A549 (cell line): ENCODE measurements around the gene DNAJC7. TPM values are rescaled to one million over a fixed set of nuclear protein-coding genes. Genes with fewer than 3 reads are reported as not detected.

Experiments
- ATAC-seq, 2 experiments: fragments of 200-7000 bp in 1 of 2; fragments of >200 bp in 1 of 2; cut with Nextera tagmentation in 1 of 2; cut with Tn5 transposase in 1 of 2; 3 replicates each; pipeline versions ENCODE4 v1.8.0 to v1.9.1; 2018 to 2020; ENCODE audit warnings: mild to moderate bottlenecking in 1 of 2, moderate library complexity in 1 of 2
- CTCF ChIA-PET: fragments of 300-600 bp; sonication (Branson Sonifier 250); formaldehyde crosslinking; extraction: SDS; loops from one replicate; lab custom pipeline; 2021; ENCODE audit warnings: antibody characterized with exemption, inconsistent platforms; lab: Yijun Ruan, JAX
- POLR2A ChIA-PET: fragments of 350-600 bp; formaldehyde crosslinking; extraction: SDS; loops from one replicate; lab custom pipeline; 2021; ENCODE audit warnings: antibody characterized with exemption, inconsistent platforms; lab: Yijun Ruan, JAX
- DNase-seq, 2 experiments: peaks; one replicate each; pipeline versions ENCODE4 v3.0.0 to v3.0.0-alpha.2; 2011 to 2016; ENCODE audit warnings: low read depth in 1 of 2, low spot score in 1 of 2
- FAIRE-seq: peaks from 2 replicates; lab custom pipeline; 2011; peaks lifted over from hg19 to GRCh38; lab: Jason Lieb, UNC
- H3K27ac ChIP-seq, 2 experiments: fragments of >200 bp; sonication (Bioruptor Twin); formaldehyde crosslinking; 3 replicates each; pipeline ENCODE4 v1.5.1; 2016 to 2017
- H3K4me1 ChIP-seq: fragments of >200 bp; sonication (Bioruptor Twin); formaldehyde crosslinking; 3 replicates; pipeline ENCODE4 v1.6.1; 2016
- H3K4me2 ChIP-seq: fragments of >200 bp; sonication (Bioruptor Twin); formaldehyde crosslinking; 3 replicates; pipeline ENCODE4 v1.6.1; 2016
- H3K4me3 ChIP-seq: fragments of >200 bp; sonication (Bioruptor Twin); formaldehyde crosslinking; 3 replicates; pipeline ENCODE4 v1.5.1; 2016
- H3K9me3 ChIP-seq: fragments of >200 bp; sonication (Bioruptor Twin); formaldehyde crosslinking; 3 replicates; pipeline ENCODE4 v1.6.1; 2016
- EHMT2 ChIP-seq: fragments of 200-600 bp; sonication (generic); IDR thresholded peaks from 2 replicates; pipeline ENCODE4 v1.6.1; 2016; ENCODE audit warnings: antibody characterized with exemption, low read depth, mild to moderate bottlenecking, moderate library complexity
- HDAC2 ChIP-seq: fragments of 200-600 bp; sonication (generic); IDR thresholded peaks from 2 replicates; pipeline ENCODE4 v1.6.1; 2016
- HEYL ChIP-seq: fragments of 250-450 bp; sonication (Bioruptor Pico); IDR thresholded peaks from 2 replicates; pipeline ENCODE4 v1.8.0; 2021; ENCODE audit warnings: mild to moderate bottlenecking, moderate library complexity
- JUNB ChIP-seq: fragments of >200 bp; sonication (Bioruptor Twin); formaldehyde crosslinking; IDR thresholded peaks from 2 replicates; pipeline ENCODE4 v1.6.1; 2016
- MYC ChIP-seq: IDR thresholded peaks from 2 replicates; pipeline ENCODE4 v1.6.1; 2012; ENCODE audit warnings: mild to moderate bottlenecking, inconsistent platforms, low read length, improper control_type of control experiment, borderline replicate concordance
- SREBF2 ChIP-seq: fragments of 450-650 bp; IDR thresholded peaks from 2 replicates; pipeline ENCODE4 v1.6.1; 2014; ENCODE audit warnings: mild to moderate bottlenecking, moderate library complexity
- ZFP36 ChIP-seq: fragments of 450-650 bp; IDR thresholded peaks from 2 replicates; pipeline ENCODE4 v1.6.1; 2014; ENCODE audit warnings: borderline replicate concordance; ENCODE audit not compliant: partially characterized antibody
- ZNF302 ChIP-seq: fragments of 250-450 bp; sonication (Bioruptor Pico); IDR thresholded peaks from 2 replicates; pipeline ENCODE4 v1.9.0; 2021; ENCODE audit warnings: inconsistent platforms, mild to moderate bottlenecking, moderate library complexity
- ZSCAN20 ChIP-seq: fragments of 250-450 bp; sonication (Bioruptor Pico); IDR thresholded peaks from 2 replicates; pipeline ENCODE4 v1.8.0; 2022; ENCODE audit warnings: mild to moderate bottlenecking, moderate library complexity
- WGBS: methylation state at CpG from one replicate; pipeline ENCODE4 v1.1.6; 2017; ENCODE audit errors: missing lambda C conversion rate; 5-methylcytosine and 5-hydroxymethylcytosine counted together
- polyA plus RNA-seq, 4 experiments: library from polyadenylated mRNA; depleted of rRNA in 3 of 4; stranded (reverse); fragments of >200 nt; fragmentation: RNase III in 1 of 4; extraction: RNeasy Plus Mini Kit Qiagen cat#74134 plus additional on column Dnase treatment in 1 of 4; gene quantifications; 2 replicates in 3 of 4; 3 replicates in 1 of 4; pipeline ENCODE4 v1.2.3, GENCODE V29; 2011 to 2017
- TF ChIP-seq, protein P1 (sequence below): IDR thresholded peaks from 2 replicates; pipeline ENCODE4 v1.6.1; 2012
- TF ChIP-seq, protein P2 (sequence below): fragments of >200 bp; sonication (Bioruptor Twin); formaldehyde crosslinking; IDR thresholded peaks from 2 replicates; pipeline ENCODE4 v1.6.1; 2016
- TF ChIP-seq, protein P3 (sequence below): fragments of >200 bp; sonication (Bioruptor Twin); formaldehyde crosslinking; IDR thresholded peaks from 3 replicates; pipeline ENCODE4 v1.6.1; 2016
- TF ChIP-seq, protein P4 (sequence below): IDR thresholded peaks from 2 replicates; pipeline ENCODE4 v1.6.1; 2012
- TF ChIP-seq, protein P5 (sequence below): fragments of 250-450 bp; sonication (Bioruptor Pico); IDR thresholded peaks from 2 replicates; pipeline ENCODE4 v1.5.0; 2021; ENCODE audit warnings: mild to moderate bottlenecking, moderate library complexity, borderline replicate concordance

DNAJC7 gene
- polyA plus RNA-seq, 2 of the 4 experiments (the other 2 are of a cell fraction): 95.3 to 148 TPM

DNA sequence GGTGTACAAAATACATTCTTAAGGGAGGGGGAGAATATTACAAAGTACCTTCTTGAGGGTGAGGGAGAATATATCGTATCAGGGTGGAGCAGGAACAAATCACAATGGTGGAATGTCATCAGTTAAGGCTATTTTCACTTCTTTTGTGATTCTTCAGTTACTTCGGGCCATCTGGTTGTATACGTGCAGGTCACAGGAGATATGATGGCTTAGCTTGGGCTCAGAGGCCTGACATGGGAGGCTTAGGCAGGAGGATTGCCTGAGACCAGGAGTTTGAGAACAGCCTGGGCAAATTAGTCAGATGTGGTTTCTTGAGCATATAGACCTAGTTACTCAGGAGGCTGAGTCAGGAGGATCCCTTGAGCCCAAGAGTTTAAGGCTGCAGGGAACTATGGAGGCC, 73.7 kb downstream of the DNAJC7 start:
- DNase-seq (no peak), FAIRE-seq (no peak), ATAC-seq (no peak)
- Histone ChIP-seq H3K9me3 (no peaks in the 10 kb centered on the region), H3K27ac (no peak overlapping the region), H3K4me1 (no peaks in the 10 kb centered on the region), H3K4me2 (no peak overlapping the region), H3K4me3 (no peak overlapping the region)
- POLR2A ChIA-PET: no interaction called here
- TF ChIP-seq, protein P1, sequence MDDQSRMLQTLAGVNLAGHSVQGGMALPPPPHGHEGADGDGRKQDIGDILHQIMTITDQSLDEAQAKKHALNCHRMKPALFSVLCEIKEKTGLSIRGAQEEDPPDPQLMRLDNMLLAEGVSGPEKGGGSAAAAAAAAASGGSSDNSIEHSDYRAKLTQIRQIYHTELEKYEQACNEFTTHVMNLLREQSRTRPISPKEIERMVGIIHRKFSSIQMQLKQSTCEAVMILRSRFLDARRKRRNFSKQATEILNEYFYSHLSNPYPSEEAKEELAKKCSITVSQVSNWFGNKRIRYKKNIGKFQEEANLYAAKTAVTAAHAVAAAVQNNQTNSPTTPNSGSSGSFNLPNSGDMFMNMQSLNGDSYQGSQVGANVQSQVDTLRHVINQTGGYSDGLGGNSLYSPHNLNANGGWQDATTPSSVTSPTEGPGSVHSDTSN: no peak
- no peak for TF ChIP-seq HDAC2
- CTCF ChIA-PET: interaction anchor here (1.3 to 15.4 kb wide), 2 partner anchors 13 to 16 kb away, joined by 3 to 204 read pairs; partner anchors contain the start of gene ODAD4
- 86% methylated on average over 3 of the region's 3 CpGs for WGBS

DNA sequence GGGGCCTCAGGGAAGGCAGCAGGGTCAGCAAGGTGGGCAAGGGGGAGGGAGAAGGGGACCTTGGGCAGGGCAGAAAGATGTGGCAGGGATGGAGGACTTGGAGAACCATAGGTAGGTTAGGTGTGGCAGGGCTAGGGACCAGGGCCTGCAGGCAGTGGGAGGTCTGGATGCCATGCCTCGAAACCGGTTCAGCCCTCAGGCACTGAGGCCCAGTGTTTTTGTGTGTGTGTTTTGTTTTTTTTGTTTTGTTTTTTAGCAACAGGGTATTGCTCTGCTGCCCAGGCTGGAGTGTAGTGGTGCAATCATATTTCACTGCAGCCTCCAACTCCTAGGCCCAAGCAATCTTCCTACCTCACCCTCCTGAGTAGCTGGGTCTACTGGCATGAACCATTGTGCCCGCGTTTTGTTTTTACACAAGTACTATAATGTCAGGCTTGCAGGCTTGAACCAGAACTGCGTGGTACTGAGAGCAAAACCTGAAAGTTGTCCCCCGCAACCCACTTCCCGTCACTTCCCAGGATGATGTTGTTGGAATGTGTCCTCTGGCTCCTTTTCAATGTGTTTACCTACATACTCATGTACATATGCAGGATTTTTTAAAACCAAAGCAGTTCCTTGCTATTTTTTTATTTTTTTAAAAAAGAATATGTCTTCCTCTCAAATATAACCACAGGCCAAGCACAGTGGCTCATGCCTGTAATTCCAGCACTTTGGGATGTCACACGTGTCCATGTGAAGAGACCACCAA, 74.4 kb downstream of the DNAJC7 start:
- FAIRE-seq (no peak), DNase-seq (no peak), ATAC-seq (no peak; a peak in 1 of 6 replicates)
- Histone ChIP-seq H3K4me2 (no peak overlapping the region), H3K4me1 (no peaks in the 10 kb centered on the region), H3K9me3 (no peaks in the 10 kb centered on the region), H3K4me3 (no peak overlapping the region), H3K27ac (no peak overlapping the region)
- 92% methylated on average over 8 of the region's 8 CpGs for WGBS
- ChIA-PET CTCF (interaction anchor here (0.6 to 15.4 kb wide), 4 partner anchors 9 to 17 kb away, joined by 3 to 204 read pairs (median 4); partner anchors contain the start of gene ODAD4), POLR2A (no interaction called here)
- TF ChIP-seq JUNB (no peak), ZNF302 (no peak), MYC (no peak), HEYL (CRISPR knock-in tag) (no peak), SREBF2 (no peak)
- TF ChIP-seq, protein P2, sequence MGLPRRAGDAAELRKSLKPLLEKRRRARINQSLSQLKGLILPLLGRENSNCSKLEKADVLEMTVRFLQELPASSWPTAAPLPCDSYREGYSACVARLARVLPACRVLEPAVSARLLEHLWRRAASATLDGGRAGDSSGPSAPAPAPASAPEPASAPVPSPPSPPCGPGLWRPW: no peak

DNA sequence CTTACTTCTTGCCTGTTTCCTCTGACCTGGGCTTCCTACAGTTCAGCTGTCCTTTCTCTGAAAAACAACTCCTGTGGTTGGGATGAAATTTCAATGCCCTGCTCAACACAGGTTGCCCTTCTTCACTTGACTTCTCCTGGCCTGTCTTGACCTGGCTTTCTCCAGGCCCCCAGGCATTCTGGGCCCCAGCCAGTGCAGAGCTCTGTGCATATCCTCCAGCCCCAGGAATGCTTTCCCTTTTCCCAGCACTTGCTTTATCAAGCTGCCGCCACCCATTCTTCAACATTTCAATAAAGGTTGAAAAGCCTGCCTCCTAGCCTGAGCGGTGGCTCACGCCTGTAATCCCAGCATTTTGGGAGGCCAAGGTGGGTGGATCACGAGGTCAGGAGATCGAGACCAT, 76.1 kb downstream of the DNAJC7 start:
- Histone ChIP-seq H3K9me3 (no peaks in the 10 kb centered on the region), H3K27ac (no peak overlapping the region), H3K4me3 (no peak overlapping the region), H3K4me2 (no peak overlapping the region), H3K4me1 (no peaks in the 10 kb centered on the region)
- WGBS: 73% methylated on average over 5 of the region's 5 CpGs
- ATAC-seq (no peak), FAIRE-seq (no peak), DNase-seq (no peak)
- TF ChIP-seq, protein P1: no peak
- TF ChIP-seq, protein P3, sequence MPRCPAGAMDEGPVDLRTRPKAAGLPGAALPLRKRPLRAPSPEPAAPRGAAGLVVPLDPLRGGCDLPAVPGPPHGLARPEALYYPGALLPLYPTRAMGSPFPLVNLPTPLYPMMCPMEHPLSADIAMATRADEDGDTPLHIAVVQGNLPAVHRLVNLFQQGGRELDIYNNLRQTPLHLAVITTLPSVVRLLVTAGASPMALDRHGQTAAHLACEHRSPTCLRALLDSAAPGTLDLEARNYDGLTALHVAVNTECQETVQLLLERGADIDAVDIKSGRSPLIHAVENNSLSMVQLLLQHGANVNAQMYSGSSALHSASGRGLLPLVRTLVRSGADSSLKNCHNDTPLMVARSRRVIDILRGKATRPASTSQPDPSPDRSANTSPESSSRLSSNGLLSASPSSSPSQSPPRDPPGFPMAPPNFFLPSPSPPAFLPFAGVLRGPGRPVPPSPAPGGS: no peak
- TF ChIP-seq EHMT2: no peak
- TF ChIP-seq, protein P4, sequence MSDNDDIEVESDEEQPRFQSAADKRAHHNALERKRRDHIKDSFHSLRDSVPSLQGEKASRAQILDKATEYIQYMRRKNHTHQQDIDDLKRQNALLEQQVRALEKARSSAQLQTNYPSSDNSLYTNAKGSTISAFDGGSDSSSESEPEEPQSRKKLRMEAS: no peak
- TF ChIP-seq ZNF302: no peak
- TF ChIP-seq ZSCAN20 (CRISPR knock-in tag): no peak
- TF ChIP-seq, protein P5, sequence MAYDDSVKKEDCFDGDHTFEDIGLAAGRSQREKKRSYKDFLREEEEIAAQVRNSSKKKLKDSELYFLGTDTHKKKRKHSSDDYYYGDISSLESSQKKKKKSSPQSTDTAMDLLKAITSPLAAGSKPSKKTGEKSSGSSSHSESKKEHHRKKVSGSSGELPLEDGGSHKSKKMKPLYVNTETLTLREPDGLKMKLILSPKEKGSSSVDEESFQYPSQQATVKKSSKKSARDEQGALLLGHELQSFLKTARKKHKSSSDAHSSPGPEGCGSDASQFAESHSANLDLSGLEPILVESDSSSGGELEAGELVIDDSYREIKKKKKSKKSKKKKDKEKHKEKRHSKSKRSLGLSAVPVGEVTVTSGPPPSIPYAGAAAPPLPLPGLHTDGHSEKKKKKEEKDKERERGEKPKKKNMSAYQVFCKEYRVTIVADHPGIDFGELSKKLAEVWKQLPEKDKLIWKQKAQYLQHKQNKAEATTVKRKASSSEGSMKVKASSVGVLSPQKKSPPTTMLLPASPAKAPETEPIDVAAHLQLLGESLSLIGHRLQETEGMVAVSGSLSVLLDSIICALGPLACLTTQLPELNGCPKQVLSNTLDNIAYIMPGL (CRISPR knock-in tag): no peak
- TF ChIP-seq ZFP36: no peak
- POLR2A ChIA-PET: no interaction called here
- CTCF ChIA-PET: interaction anchor here (1.3 to 15.4 kb wide), 3 partner anchors 11 to 19 kb away, joined by 4 to 204 read pairs (median 14); partner anchors contain the start of gene ODAD4
